DND-41 (cell line): Measurements from ENCODE around the gene PTMS.

Source experiments
- ATAC-seq: fragments of 200-7000 bp; cut with Tn5 transposase; 3 replicates; pipeline ENCODE4 v1.9.1; 2021; ENCODE audit warnings: low read depth; ENCODE audit not compliant: insufficient read depth
- DNase-seq: peaks from one replicate; pipeline ENCODE4 v3.0.0-alpha.2; 2020
- H2AFZ ChIP-seq: 2 replicates; pipeline ENCODE4 v1.6.0; 2012; ENCODE audit warnings: low read depth, low read length
- H3K27ac ChIP-seq: 2 replicates; pipeline ENCODE4 v1.5.1; 2012; ENCODE audit warnings: low read length, inconsistent platforms
- H3K27me3 ChIP-seq: fragments of 200-600 bp; sonication (generic); 2 replicates; pipeline ENCODE4 v1.6.0; 2012; ENCODE audit warnings: low read length, mild to moderate bottlenecking, inconsistent platforms; ENCODE audit not compliant: insufficient read depth, poor library complexity
- H3K36me3 ChIP-seq: 2 replicates; pipeline ENCODE4 v1.5.1; 2012; ENCODE audit warnings: low read length, inconsistent platforms; ENCODE audit not compliant: insufficient read depth
- H3K4me1 ChIP-seq: 2 replicates; pipeline ENCODE4 v1.5.1; 2012; ENCODE audit warnings: mild to moderate bottlenecking, low read length; ENCODE audit not compliant: insufficient read depth
- H3K4me2 ChIP-seq: 2 replicates; pipeline ENCODE4 v1.6.0; 2012; ENCODE audit warnings: mild to moderate bottlenecking, moderate library complexity, low read length, inconsistent platforms; ENCODE audit not compliant: insufficient read depth
- H3K4me3 ChIP-seq, 2 experiments: fragments of 200-600 bp in 1 of 2; shearing (Covaris generic) in 1 of 2; 2 replicates each; pipeline ENCODE4 v1.5.1; 2012 to 2016; ENCODE audit warnings: inconsistent platforms in 2 of 2, low read length in 2 of 2, mild to moderate bottlenecking in 2 of 2, low read depth in 1 of 2, moderate library complexity in 1 of 2
- H3K79me2 ChIP-seq: 2 replicates; pipeline ENCODE4 v1.6.0; 2012; ENCODE audit warnings: low read length, inconsistent platforms; ENCODE audit not compliant: insufficient read depth
- H3K9ac ChIP-seq: 2 replicates; pipeline ENCODE4 v1.6.0; 2012; ENCODE audit warnings: low read depth, mild to moderate bottlenecking, inconsistent platforms, low read length, moderate library complexity
- H3K9me3 ChIP-seq: 2 replicates; pipeline ENCODE4 v1.5.1; 2012; ENCODE audit warnings: low read length, moderate library complexity, mild to moderate bottlenecking, inconsistent platforms; ENCODE audit not compliant: insufficient read depth, severe bottlenecking
- H4K20me1 ChIP-seq: 2 replicates; pipeline ENCODE4 v1.6.0; 2012; ENCODE audit warnings: low read length; ENCODE audit not compliant: insufficient read depth
- EZH2 ChIP-seq: IDR thresholded peaks from 3 replicates; pipeline ENCODE4 v1.6.1; 2012; ENCODE audit warnings: borderline replicate concordance, low read depth, mild to moderate bottlenecking, moderate library complexity, low read length, inconsistent platforms; ENCODE audit not compliant: severe bottlenecking
- TF ChIP-seq, protein P1 (sequence below): IDR thresholded peaks from 2 replicates; pipeline ENCODE4 v1.5.1; 2012; ENCODE audit warnings: borderline replicate concordance, low read length, moderate library complexity, mild to moderate bottlenecking; ENCODE audit not compliant: poor library complexity, severe bottlenecking; ENCODE audit errors: extremely low read depth

Gene PTMS

DNA sequence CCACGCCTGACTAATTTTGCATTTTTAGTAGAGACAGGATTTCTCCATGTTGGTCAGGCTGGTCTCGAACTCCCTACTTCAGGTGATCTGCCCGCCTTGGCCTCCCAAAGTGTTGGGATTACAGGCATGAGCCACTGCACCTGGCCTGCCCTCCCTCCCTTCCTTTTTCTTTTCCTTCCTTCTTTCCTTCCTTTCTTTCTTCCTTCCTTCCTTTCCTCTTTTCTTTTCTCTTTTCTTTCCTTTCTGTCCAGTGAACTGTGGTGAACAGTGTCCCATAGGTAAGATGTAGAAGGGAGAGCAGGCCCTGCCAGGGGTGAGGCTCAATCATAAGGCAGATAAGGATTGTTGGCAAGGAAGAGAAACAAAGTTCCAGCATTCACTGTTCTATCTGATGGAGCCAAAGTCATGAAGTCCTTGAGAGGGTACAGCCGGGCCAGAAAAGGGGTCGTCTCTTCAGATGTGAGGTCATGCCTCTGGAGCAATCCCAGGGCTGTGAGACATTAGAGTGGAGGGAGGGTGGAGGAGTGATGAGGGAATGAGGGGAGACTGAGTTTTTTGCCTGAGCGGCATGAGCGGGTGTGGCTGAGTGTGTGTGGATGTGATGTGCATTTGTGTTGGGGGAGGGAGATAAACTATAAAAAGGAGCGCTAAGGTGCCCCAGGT, 9.0 kb upstream of the PTMS start:
- peaks cover 10% of the 10 kb centered on the region for H3K79me2 ChIP-seq
- peaks cover 12% of the 10 kb centered on the region for H3K27me3 ChIP-seq
- no peak overlapping the region for H2AFZ ChIP-seq
- H3K9ac ChIP-seq: no peak overlapping the region
- H3K27ac ChIP-seq: no peak overlapping the region
- H3K4me2 ChIP-seq: no peak overlapping the region
- ATAC-seq (no peak), DNase-seq (no peak)
- peaks cover 14% of the 10 kb centered on the region for H3K4me1 ChIP-seq
- no peak overlapping the region for H3K4me3 ChIP-seq
- peaks cover under 1% of the 10 kb centered on the region for H4K20me1 ChIP-seq
- peaks cover under 1% of the 10 kb centered on the region; the same call in 1 of the 2 replicates for H3K36me3 ChIP-seq
- TF ChIP-seq EZH2: no peak
- TF ChIP-seq, protein P1, sequence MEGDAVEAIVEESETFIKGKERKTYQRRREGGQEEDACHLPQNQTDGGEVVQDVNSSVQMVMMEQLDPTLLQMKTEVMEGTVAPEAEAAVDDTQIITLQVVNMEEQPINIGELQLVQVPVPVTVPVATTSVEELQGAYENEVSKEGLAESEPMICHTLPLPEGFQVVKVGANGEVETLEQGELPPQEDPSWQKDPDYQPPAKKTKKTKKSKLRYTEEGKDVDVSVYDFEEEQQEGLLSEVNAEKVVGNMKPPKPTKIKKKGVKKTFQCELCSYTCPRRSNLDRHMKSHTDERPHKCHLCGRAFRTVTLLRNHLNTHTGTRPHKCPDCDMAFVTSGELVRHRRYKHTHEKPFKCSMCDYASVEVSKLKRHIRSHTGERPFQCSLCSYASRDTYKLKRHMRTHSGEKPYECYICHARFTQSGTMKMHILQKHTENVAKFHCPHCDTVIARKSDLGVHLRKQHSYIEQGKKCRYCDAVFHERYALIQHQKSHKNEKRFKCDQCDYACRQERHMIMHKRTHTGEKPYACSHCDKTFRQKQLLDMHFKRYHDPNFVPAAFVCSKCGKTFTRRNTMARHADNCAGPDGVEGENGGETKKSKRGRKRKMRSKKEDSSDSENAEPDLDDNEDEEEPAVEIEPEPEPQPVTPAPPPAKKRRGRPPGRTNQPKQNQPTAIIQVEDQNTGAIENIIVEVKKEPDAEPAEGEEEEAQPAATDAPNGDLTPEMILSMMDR: no peak
- no peaks in the 10 kb centered on the region for H3K9me3 ChIP-seq

DNA sequence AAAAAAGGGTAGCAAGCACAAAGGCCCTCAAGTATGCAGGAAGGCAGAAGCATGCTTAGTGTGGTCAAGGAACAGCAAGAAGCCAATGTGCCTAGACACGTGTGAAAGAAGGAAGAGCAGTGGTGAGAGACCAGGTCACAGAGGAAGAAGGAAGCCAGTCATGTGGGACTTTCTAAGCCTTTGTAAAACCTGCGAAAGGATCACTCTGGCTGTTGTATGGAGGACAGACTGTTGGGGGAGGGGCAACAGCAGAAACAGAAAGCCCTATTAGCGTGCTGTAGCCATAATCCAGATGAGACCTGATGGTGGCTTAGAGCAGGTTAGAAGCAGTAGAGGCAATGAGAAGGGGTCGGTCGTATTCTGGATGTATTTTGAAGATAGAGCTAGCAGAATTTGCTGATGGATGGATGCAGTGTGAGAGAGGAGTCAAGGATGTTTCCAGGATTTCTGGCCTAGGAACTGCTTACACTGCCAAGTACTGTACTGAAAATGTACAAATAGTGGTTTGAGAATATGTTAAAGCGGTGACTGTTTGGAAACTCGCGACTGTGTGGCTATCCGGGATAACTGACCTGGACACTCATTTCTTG, 7.6 kb upstream of the PTMS start:
- no peak overlapping the region for H2AFZ ChIP-seq

DNA sequence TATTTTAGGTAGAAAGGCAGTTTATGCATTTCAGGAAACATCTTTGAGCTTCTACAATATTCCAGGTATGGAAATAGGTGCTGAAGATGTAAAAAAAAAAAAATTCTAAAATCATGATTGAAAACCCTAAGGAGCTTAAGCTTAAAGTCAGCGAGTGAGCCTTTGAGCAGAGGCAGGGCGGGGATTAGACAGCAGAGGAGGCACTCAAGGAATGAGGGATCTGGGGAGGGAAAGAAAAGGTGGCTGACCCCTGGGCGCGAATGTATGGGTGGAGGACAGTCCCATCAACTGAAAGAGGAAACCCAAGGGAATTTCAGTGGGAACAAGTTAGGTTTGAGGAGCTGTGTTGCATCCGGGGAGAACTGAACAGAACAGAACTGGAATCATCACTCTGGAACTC, 6.4 kb upstream of the PTMS start:
- H3K9ac ChIP-seq: no peak overlapping the region
- H3K36me3 ChIP-seq: no peaks in the 10 kb centered on the region
- no peak overlapping the region for H3K27ac ChIP-seq
- peaks cover 8% of the 10 kb centered on the region for H3K4me1 ChIP-seq
- H3K27me3 ChIP-seq: peaks cover 31% of the 10 kb centered on the region
- H3K4me3 ChIP-seq: no peak overlapping the region
- TF ChIP-seq, protein P1: no peak
- TF ChIP-seq EZH2: no peak
- no peaks in the 10 kb centered on the region for H4K20me1 ChIP-seq
- H2AFZ ChIP-seq: no peak overlapping the region; the same call in 1 of the 2 replicates
- no peaks in the 10 kb centered on the region for H3K9me3 ChIP-seq
- ATAC-seq: no peak
- DNase-seq: no peak
- H3K79me2 ChIP-seq: no peaks in the 10 kb centered on the region
- H3K4me2 ChIP-seq: no peak overlapping the region

More for the DNA sequence above, 7.6 kb upstream of the PTMS start:
- Histone ChIP-seq H3K79me2 (no peaks in the 10 kb centered on the region), H3K27ac (no peak overlapping the region), H3K4me1 (peaks cover 8% of the 10 kb centered on the region), H3K36me3 (no peaks in the 10 kb centered on the region), H3K9me3 (no peaks in the 10 kb centered on the region), H3K27me3 (peaks cover 20% of the 10 kb centered on the region), H4K20me1 (no peaks in the 10 kb centered on the region), H3K4me2 (no peak overlapping the region), H3K9ac (no peak overlapping the region), H3K4me3 (no peak overlapping the region)
- TF ChIP-seq, protein P1: no peak
- TF ChIP-seq EZH2: no peak
- no peak for DNase-seq
- no peak for ATAC-seq
